Liver (tissue), 9 donors: ENCODE measurements around the gene FHDC1. TPM values are rescaled to one million over a fixed set of nuclear protein-coding genes. Genes with fewer than 3 reads are reported as not detected.

Experiments used
- DNase-seq: peaks from one replicate; pipeline ENCODE4 v3.0.0-alpha.2; 2017; ENCODE audit warnings: low spot score
- H3K27ac ChIP-seq, 2 donors: one replicate each; pipeline ENCODE4 v1.7.0; 2013; ENCODE audit warnings: inconsistent platforms in 2 of 2, low read length in 2 of 2, control low read depth in 1 of 2, low read depth in 1 of 2, mild to moderate bottlenecking in 1 of 2
- H3K27me3 ChIP-seq, 4 donors: one replicate each; pipeline versions ENCODE4 v1.6.1 to v1.7.0; 2013; ENCODE audit warnings: low read length in 3 of 4, inconsistent platforms in 1 of 4, mild to moderate bottlenecking in 1 of 4, moderate library complexity in 1 of 4; ENCODE audit not compliant: control insufficient read depth in 4 of 4, insufficient read depth in 4 of 4
- H3K36me3 ChIP-seq, 4 donors: one replicate each; pipeline versions ENCODE4 v1.6.1 to v1.7.0; 2013; ENCODE audit warnings: low read length in 3 of 4, mild to moderate bottlenecking in 3 of 4, low read depth in 1 of 4, moderate library complexity in 1 of 4; ENCODE audit not compliant: control insufficient read depth in 4 of 4, insufficient read depth in 3 of 4
- H3K4me1 ChIP-seq, 4 donors: one replicate each; pipeline versions ENCODE4 v1.6.1 to v1.7.0; 2013; ENCODE audit warnings: low read length in 3 of 4, mild to moderate bottlenecking in 3 of 4, moderate library complexity in 1 of 4; ENCODE audit not compliant: control insufficient read depth in 4 of 4, insufficient read depth in 4 of 4
- H3K4me3 ChIP-seq, 3 donors: one replicate each; pipeline versions ENCODE4 v1.6.1 to v1.7.0; 2013; ENCODE audit warnings: low read length in 3 of 3, control low read depth in 1 of 3, low read depth in 1 of 3, mild to moderate bottlenecking in 1 of 3
- H3K9ac ChIP-seq, 2 donors: one replicate each; pipeline ENCODE4 v1.7.0; 2013; ENCODE audit warnings: low read length in 2 of 2, mild to moderate bottlenecking in 2 of 2, moderate library complexity in 2 of 2, control low read depth in 1 of 2, low read depth in 1 of 2
- H3K9me3 ChIP-seq, 4 donors: one replicate each; pipeline versions ENCODE4 v1.6.1 to v1.7.0; 2013; ENCODE audit warnings: low read length in 3 of 4; ENCODE audit not compliant: control insufficient read depth in 4 of 4
- EGR1 ChIP-seq, 2 donors: IDR thresholded peaks; 2 replicates each; pipeline ENCODE4 v1.6.1; 2016 to 2018; ENCODE audit warnings: antibody characterized with exemption in 2 of 2, low read depth in 2 of 2
- FOXA1 ChIP-seq: IDR thresholded peaks from 2 replicates; pipeline ENCODE4 v1.6.1; 2016; ENCODE audit warnings: antibody characterized with exemption
- FOXA2 ChIP-seq: IDR thresholded peaks from 2 replicates; pipeline ENCODE4 v1.6.1; 2016; ENCODE audit warnings: antibody characterized with exemption
- GABPA ChIP-seq, 2 donors: IDR thresholded peaks in 1 of 2; conservative IDR thresholded peaks in 1 of 2; 2 replicates each; pipeline ENCODE4 v1.6.1; 2016; ENCODE audit warnings: antibody characterized with exemption in 2 of 2, mild to moderate bottlenecking in 1 of 2, moderate library complexity in 1 of 2
- HNF4A ChIP-seq, 2 donors: conservative IDR thresholded peaks; 2 replicates each; pipeline ENCODE4 v1.6.1; 2016; ENCODE audit warnings: antibody characterized with exemption in 2 of 2, mild to moderate bottlenecking in 2 of 2
- HNF4G ChIP-seq: IDR thresholded peaks from 2 replicates; pipeline ENCODE4 v1.6.1; 2016; ENCODE audit warnings: antibody characterized with exemption
- JUND ChIP-seq, 2 donors: IDR thresholded peaks; 2 replicates each; pipeline ENCODE4 v1.6.1; 2016; ENCODE audit warnings: antibody characterized with exemption in 2 of 2
- NR2F2 ChIP-seq: IDR thresholded peaks from 2 replicates; pipeline ENCODE4 v1.6.1; 2016; ENCODE audit warnings: antibody characterized with exemption
- RAD21 ChIP-seq, 2 donors: IDR thresholded peaks; 2 replicates each; pipeline ENCODE4 v1.6.1; 2016; ENCODE audit warnings: antibody characterized with exemption in 2 of 2, mild to moderate bottlenecking in 2 of 2
- RXRA ChIP-seq, 2 donors: IDR thresholded peaks; 2 replicates each; pipeline ENCODE4 v1.6.1; 2017 to 2018; ENCODE audit warnings: antibody characterized with exemption in 2 of 2, mild to moderate bottlenecking in 1 of 2
- SP1 ChIP-seq: IDR thresholded peaks from 2 replicates; pipeline ENCODE4 v1.6.1; 2018; ENCODE audit warnings: antibody characterized with exemption, mild to moderate bottlenecking
- TAF1 ChIP-seq: conservative IDR thresholded peaks from 2 replicates; pipeline ENCODE4 v1.6.1; 2016; ENCODE audit warnings: antibody characterized with exemption, mild to moderate bottlenecking
- YY1 ChIP-seq: IDR thresholded peaks from 2 replicates; pipeline ENCODE4 v1.6.1; 2016; ENCODE audit warnings: antibody characterized with exemption, mild to moderate bottlenecking
- WGBS: extraction: QIAGEN DNeasy Blood & Tissue Kit; methylation state at CpG from one replicate; pipeline ENCODE4 v1.1.7; 2013; 5-methylcytosine and 5-hydroxymethylcytosine counted together
- polyA plus RNA-seq, 2 donors: library from polyadenylated mRNA; stranded (reverse) in 1 of 2; unstranded in 1 of 2; fragments of 200-250 nt in 1 of 2; fragments of >200 nt in 1 of 2; fragmentation: Nextera tagmentation in 1 of 2; extraction: Ambion mirVana in 1 of 2; gene quantifications; one replicate each; pipeline versions ENCODE4 v1.2.1 to v1.2.3, GENCODE V29; 2013 to 2015
- total RNA-seq, 2 donors: library from RNA; depleted of rRNA; stranded (reverse); fragments of >200 nt; gene quantifications; one replicate each; pipeline ENCODE4 v1.2.3, GENCODE V29; 2014
- TF ChIP-seq, protein P1 (sequence below): IDR thresholded peaks from 2 replicates; pipeline ENCODE4 v1.6.1; 2016; ENCODE audit warnings: antibody characterized with exemption
- TF ChIP-seq, protein P2 (sequence below): IDR thresholded peaks from 2 replicates; pipeline ENCODE4 v1.6.1; 2016; ENCODE audit warnings: antibody characterized with exemption
- TF ChIP-seq, protein P3 (sequence below): IDR thresholded peaks from 2 replicates; pipeline ENCODE4 v1.6.1; 2016; ENCODE audit warnings: antibody characterized with exemption, mild to moderate bottlenecking
- TF ChIP-seq, protein P4 (sequence below): fragments of 150-350 bp; IDR thresholded peaks from 2 replicates; pipeline ENCODE4 v1.5.1; 2017; ENCODE audit warnings: improper control_type of control experiment, low read depth, low read length; ENCODE audit not compliant: missing input control
- TF ChIP-seq, protein P5 (sequence below): IDR thresholded peaks from 2 replicates; pipeline ENCODE4 v1.6.1; 2016; ENCODE audit warnings: antibody characterized with exemption
- donor health status: healthy.
- donor health status: healthy.
- donor health status: healthy.
- donor health status: healthy.
- donor health status: healthy.

The FHDC1 gene
- total and polyA plus RNA-seq, 4 donors, result 0.06 to 33.0 (median 0.11) TPM

DNA sequence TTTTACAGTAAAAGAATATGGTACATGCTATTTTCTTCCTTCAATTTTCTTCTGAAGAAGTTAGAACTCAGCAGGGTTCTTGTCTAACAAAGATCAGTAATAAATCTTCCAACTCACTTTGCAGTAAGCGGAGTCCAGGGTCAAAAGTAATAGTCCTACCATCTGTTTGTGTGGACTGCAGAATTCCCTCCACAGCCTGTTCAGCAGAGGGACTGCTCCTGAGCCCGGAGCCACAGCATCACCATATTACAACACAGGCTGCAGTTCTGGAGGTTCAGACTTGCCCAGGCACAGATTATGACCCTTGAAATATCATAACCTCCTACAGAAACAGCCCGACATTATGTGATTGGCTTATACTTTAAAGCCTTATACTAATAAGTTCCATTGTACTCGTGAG is 10.3 kb downstream of the FHDC1 start:
- H3K36me3 ChIP-seq, result no peaks in the 10 kb centered on the region
- TF ChIP-seq, protein P1, sequence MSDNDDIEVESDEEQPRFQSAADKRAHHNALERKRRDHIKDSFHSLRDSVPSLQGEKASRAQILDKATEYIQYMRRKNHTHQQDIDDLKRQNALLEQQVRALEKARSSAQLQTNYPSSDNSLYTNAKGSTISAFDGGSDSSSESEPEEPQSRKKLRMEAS, result no peak
- TF ChIP-seq SP1 (no peak), FOXA2 (no peak), NR2F2 (no peak), FOXA1 (no peak), GABPA (IDR thresholded peaks at IDR 0.05 in 1 of 2, conservative IDR thresholded peaks at IDR 0.05 in 1 of 2) (no peak), JUND (IDR thresholded peaks at IDR 0.05) (no peak), HNF4G (no peak), RXRA (IDR thresholded peaks at IDR 0.05) (no peak), RAD21 (IDR thresholded peaks at IDR 0.05) (no peak)
- TF ChIP-seq, protein P2, sequence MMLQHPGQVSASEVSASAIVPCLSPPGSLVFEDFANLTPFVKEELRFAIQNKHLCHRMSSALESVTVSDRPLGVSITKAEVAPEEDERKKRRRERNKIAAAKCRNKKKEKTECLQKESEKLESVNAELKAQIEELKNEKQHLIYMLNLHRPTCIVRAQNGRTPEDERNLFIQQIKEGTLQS, result no peak
- TF ChIP-seq, protein P3, sequence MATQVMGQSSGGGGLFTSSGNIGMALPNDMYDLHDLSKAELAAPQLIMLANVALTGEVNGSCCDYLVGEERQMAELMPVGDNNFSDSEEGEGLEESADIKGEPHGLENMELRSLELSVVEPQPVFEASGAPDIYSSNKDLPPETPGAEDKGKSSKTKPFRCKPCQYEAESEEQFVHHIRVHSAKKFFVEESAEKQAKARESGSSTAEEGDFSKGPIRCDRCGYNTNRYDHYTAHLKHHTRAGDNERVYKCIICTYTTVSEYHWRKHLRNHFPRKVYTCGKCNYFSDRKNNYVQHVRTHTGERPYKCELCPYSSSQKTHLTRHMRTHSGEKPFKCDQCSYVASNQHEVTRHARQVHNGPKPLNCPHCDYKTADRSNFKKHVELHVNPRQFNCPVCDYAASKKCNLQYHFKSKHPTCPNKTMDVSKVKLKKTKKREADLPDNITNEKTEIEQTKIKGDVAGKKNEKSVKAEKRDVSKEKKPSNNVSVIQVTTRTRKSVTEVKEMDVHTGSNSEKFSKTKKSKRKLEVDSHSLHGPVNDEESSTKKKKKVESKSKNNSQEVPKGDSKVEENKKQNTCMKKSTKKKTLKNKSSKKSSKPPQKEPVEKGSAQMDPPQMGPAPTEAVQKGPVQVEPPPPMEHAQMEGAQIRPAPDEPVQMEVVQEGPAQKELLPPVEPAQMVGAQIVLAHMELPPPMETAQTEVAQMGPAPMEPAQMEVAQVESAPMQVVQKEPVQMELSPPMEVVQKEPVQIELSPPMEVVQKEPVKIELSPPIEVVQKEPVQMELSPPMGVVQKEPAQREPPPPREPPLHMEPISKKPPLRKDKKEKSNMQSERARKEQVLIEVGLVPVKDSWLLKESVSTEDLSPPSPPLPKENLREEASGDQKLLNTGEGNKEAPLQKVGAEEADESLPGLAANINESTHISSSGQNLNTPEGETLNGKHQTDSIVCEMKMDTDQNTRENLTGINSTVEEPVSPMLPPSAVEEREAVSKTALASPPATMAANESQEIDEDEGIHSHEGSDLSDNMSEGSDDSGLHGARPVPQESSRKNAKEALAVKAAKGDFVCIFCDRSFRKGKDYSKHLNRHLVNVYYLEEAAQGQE, result no peak
- TF ChIP-seq, protein P4, sequence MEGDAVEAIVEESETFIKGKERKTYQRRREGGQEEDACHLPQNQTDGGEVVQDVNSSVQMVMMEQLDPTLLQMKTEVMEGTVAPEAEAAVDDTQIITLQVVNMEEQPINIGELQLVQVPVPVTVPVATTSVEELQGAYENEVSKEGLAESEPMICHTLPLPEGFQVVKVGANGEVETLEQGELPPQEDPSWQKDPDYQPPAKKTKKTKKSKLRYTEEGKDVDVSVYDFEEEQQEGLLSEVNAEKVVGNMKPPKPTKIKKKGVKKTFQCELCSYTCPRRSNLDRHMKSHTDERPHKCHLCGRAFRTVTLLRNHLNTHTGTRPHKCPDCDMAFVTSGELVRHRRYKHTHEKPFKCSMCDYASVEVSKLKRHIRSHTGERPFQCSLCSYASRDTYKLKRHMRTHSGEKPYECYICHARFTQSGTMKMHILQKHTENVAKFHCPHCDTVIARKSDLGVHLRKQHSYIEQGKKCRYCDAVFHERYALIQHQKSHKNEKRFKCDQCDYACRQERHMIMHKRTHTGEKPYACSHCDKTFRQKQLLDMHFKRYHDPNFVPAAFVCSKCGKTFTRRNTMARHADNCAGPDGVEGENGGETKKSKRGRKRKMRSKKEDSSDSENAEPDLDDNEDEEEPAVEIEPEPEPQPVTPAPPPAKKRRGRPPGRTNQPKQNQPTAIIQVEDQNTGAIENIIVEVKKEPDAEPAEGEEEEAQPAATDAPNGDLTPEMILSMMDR, result no peak
- TF ChIP-seq, protein P5, sequence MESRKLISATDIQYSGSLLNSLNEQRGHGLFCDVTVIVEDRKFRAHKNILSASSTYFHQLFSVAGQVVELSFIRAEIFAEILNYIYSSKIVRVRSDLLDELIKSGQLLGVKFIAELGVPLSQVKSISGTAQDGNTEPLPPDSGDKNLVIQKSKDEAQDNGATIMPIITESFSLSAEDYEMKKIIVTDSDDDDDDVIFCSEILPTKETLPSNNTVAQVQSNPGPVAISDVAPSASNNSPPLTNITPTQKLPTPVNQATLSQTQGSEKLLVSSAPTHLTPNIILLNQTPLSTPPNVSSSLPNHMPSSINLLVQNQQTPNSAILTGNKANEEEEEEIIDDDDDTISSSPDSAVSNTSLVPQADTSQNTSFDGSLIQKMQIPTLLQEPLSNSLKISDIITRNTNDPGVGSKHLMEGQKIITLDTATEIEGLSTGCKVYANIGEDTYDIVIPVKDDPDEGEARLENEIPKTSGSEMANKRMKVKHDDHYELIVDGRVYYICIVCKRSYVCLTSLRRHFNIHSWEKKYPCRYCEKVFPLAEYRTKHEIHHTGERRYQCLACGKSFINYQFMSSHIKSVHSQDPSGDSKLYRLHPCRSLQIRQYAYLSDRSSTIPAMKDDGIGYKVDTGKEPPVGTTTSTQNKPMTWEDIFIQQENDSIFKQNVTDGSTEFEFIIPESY, result no peak
- WGBS, result 88% methylated on average over 4 of the region's 4 CpGs
- H3K9ac ChIP-seq, result no peak overlapping the region
- H3K4me3 ChIP-seq, result no peak overlapping the region
- no peaks in the 10 kb centered on the region for H3K9me3 ChIP-seq
- no peaks in the 10 kb centered on the region for H3K27me3 ChIP-seq
- DNase-seq, result no peak
- H3K27ac ChIP-seq, result no peak overlapping the region
- H3K4me1 ChIP-seq, result no peaks in the 10 kb centered on the region

DNA sequence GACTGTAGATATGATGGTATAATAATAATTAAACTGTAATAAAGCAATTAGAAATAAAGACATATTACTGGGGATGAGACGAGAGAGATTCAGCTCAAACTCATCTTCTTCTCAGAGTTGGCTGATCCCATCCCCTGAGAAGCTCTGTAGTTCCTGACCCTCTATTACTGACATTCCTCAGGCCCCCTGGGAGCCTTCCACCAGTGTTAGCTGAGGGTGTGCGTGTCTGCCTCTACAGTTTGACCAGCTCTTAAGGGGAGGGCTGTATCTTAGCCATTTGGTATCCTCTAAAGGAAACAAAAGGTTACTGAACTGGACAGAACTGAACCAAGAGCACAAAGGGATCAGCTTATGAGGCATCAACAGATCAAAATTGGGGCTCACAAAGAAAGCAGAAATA is 11.2 kb downstream of the FHDC1 start:
- 92% methylated on average over 2 of the region's 2 CpGs for WGBS
- TF ChIP-seq, protein P5, result no peak
- TF ChIP-seq YY1 (no peak), EGR1 (IDR thresholded peaks at IDR 0.05; ENCODE audit: low read depth in 2 of 2) (no peak), RXRA (IDR thresholded peaks at IDR 0.05) (no peak), RAD21 (IDR thresholded peaks at IDR 0.05) (no peak), HNF4A (conservative IDR thresholded peaks at IDR 0.05) (no peak), JUND (IDR thresholded peaks at IDR 0.05) (no peak), NR2F2 (no peak), TAF1 (no peak), GABPA (IDR thresholded peaks at IDR 0.05 in 1 of 2, conservative IDR thresholded peaks at IDR 0.05 in 1 of 2) (no peak), HNF4G (no peak), FOXA1 (no peak)
- TF ChIP-seq, protein P1, result no peak
- TF ChIP-seq, protein P2, result no peak
- TF ChIP-seq, protein P4, result no peak
- Histone ChIP-seq H3K9ac (no peak overlapping the region), H3K4me1 (no peaks in the 10 kb centered on the region), H3K4me3 (no peak overlapping the region), H3K27ac (no peak overlapping the region), H3K36me3 (no peaks in the 10 kb centered on the region), H3K9me3 (no peaks in the 10 kb centered on the region), H3K27me3 (no peaks in the 10 kb centered on the region)
- no peak for DNase-seq
